ENCODE measurements around the gene RAB8B.

GRCh38 chr15:63305260-63305659, 115.9 kb downstream of the RAB8B start:
- TF ChIP-seq MTA1 (IDR thresholded peaks at IDR 0.05; ENCODE audit: borderline replicate concordance), result no peak
- no peak for TF ChIP-seq EP300 (IDR thresholded peaks at IDR 0.05; ENCODE audit: low read length)
- TF ChIP-seq FOXO4 (CRISPR knock-in tag; IDR thresholded peaks at IDR 0.05), result no peak
- no peak for TF ChIP-seq MXI1 (IDR thresholded peaks at IDR 0.05; ENCODE audit: low read depth, low read length)
- no peak for TF ChIP-seq ZNF239 (CRISPR knock-in tag; IDR thresholded peaks at IDR 0.05)
- no peak for TF ChIP-seq ELK1 (CRISPR knock-in tag; IDR thresholded peaks at IDR 0.05)
- no peak for TF ChIP-seq NFIC (IDR thresholded peaks at IDR 0.05)
